Mucosa of stomach (tissue), 1 donor: ENCODE measurements around the gene CSRP3.

Source experiments
- H3K27me3 ChIP-seq: one replicate; pipeline ENCODE4 v1.7.0; 2013; ENCODE audit warnings: mild to moderate bottlenecking, low read length; ENCODE audit not compliant: control insufficient read depth, insufficient read depth
- H3K36me3 ChIP-seq: one replicate; pipeline ENCODE4 v1.7.0; 2013; ENCODE audit warnings: low read length; ENCODE audit not compliant: control insufficient read depth, insufficient read depth
- H3K4me1 ChIP-seq: one replicate; pipeline ENCODE4 v1.7.0; 2013; ENCODE audit warnings: mild to moderate bottlenecking, low read length; ENCODE audit not compliant: control insufficient read depth, insufficient read depth
- H3K4me3 ChIP-seq: one replicate; pipeline ENCODE4 v1.7.0; 2013; ENCODE audit warnings: low read length
- H3K9ac ChIP-seq: one replicate; pipeline ENCODE4 v1.7.0; 2013; ENCODE audit warnings: mild to moderate bottlenecking, low read length, moderate library complexity
- H3K9me3 ChIP-seq: one replicate; pipeline ENCODE4 v1.7.0; 2013; ENCODE audit warnings: mild to moderate bottlenecking, low read length, moderate library complexity; ENCODE audit not compliant: control insufficient read depth
- donor health status: Pancreatic carcinoma.

Gene CSRP3

GRCh38 chr11:19218786-19219460 lies 17.1 kb upstream of the CSRP3 start:
- H3K36me3 ChIP-seq: no peaks in the 10 kb centered on the region
- no peaks in the 10 kb centered on the region for H3K9me3 ChIP-seq
- no peak overlapping the region for H3K9ac ChIP-seq
- H3K4me1 ChIP-seq: peaks cover 17% of the 10 kb centered on the region
- no peak overlapping the region for H3K4me3 ChIP-seq
- H3K27me3 ChIP-seq: peaks cover 7% of the 10 kb centered on the region

- Histone ChIP-seq H3K9me3 (no peaks in the 10 kb centered on the region), H3K36me3 (no peaks in the 10 kb centered on the region), H3K9ac (no peak overlapping the region), H3K27me3 (peaks cover 7% of the 10 kb centered on the region), H3K4me3 (no peak overlapping the region), H3K4me1 (peaks cover 17% of the 10 kb centered on the region)
These were observed 16.4 kb upstream of the CSRP3 start for GRCh38 chr11:19218216-19218615.

DNA sequence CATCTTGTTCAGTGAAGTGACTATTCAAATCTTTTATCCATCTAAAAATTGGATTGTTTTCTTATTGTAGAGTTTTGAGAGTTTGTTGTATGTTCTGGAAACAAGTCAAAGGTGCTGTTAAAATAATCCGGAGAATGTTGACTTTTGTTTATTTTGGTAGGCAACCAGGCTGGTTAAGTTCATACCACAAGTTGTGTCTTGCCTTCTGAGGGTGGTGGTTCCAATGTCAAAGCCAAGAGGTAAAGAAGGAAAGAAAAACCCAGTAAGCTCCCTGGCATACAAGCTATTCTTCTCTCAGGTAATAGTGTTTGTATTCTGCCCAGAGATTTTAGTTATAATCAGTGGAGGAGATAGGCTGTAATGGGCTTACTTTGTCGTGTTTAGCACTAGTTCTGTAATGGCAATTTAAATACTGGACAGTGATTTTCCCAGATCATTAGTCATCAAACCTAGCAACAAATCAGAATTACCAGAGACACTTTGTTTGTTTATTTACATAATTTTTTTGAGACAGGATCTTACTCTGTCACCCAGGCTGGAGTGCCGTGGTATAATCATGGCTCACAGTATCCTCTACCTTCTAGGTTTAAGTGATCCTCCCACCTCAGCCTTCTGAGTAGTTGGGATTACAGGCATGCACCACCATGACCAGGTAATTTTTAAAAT lies 15.1 kb upstream of the CSRP3 start:
- no peaks in the 10 kb centered on the region for H3K36me3 ChIP-seq
- peaks cover 7% of the 10 kb centered on the region for H3K27me3 ChIP-seq
- H3K4me3 ChIP-seq: no peak overlapping the region
- H3K4me1 ChIP-seq: peaks cover 10% of the 10 kb centered on the region
- H3K9ac ChIP-seq: no peak overlapping the region
- no peaks in the 10 kb centered on the region for H3K9me3 ChIP-seq

DNA sequence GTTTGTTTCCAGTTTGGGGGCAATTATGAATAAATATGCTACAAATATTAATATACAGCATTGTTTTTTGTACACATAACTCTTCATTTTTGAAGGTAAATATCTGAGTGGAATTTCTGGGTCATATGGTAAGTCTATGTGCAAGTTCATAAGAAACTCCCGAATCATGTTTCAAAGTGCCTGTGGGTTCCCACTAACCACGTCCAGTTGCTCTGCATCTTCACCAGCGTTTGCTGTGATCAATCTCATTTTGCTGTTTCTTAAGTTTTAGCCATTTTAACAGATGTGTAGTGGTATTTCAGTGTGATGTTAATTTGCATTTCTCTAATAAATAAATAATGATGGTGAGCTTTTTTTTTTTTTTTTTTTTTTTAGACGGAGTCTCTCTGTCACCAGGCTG lies 14.2 kb upstream of the CSRP3 start:
- H3K36me3 ChIP-seq: no peaks in the 10 kb centered on the region
- peaks cover 7% of the 10 kb centered on the region for H3K27me3 ChIP-seq
- no peak overlapping the region for H3K4me3 ChIP-seq
- no peak overlapping the region for H3K9ac ChIP-seq
- peaks cover 4% of the 10 kb centered on the region for H3K4me1 ChIP-seq
- H3K9me3 ChIP-seq: no peaks in the 10 kb centered on the region

GRCh38 chr11:19209617-19210370 lies 8.0 kb upstream of the CSRP3 start:
- Histone ChIP-seq H3K27me3 (no peaks in the 10 kb centered on the region), H3K4me1 (no peaks in the 10 kb centered on the region), H3K9ac (no peak overlapping the region), H3K9me3 (no peaks in the 10 kb centered on the region), H3K4me3 (no peak overlapping the region), H3K36me3 (no peaks in the 10 kb centered on the region)

DNA sequence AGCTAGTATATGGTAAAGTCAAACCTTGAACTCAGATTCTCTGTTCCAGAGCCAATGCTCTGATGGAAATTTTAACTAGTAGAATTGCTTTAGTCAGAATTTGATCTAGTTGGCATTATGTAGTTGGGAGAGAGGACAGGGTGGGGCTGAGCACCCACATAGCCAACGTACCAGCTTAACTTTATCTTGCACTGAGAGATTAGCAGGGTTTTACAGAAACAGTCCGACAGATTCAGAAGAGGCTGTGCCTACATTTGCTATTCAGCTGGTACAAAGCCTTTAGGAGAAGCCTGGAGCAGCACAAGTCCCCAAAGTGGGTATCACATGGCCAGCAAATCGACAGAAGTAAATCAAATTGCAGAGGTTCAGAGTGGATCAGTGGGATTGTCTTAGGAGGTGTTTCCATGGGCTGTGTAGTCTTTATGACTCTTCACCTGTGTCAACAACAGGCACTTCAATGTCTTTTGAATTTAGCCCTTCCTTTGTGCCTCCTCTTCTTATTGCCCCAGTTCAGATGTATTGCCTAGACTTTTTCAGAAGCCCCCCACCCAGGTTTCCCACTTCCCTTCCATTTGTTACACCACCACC lies 7.3 kb upstream of the CSRP3 start:
- H3K27me3 ChIP-seq: no peaks in the 10 kb centered on the region
- H3K9ac ChIP-seq: no peak overlapping the region
- no peaks in the 10 kb centered on the region for H3K36me3 ChIP-seq
- no peaks in the 10 kb centered on the region for H3K4me1 ChIP-seq
- no peaks in the 10 kb centered on the region for H3K9me3 ChIP-seq
- H3K4me3 ChIP-seq: no peak overlapping the region

- H3K9me3 ChIP-seq: no peaks in the 10 kb centered on the region
- no peaks in the 10 kb centered on the region for H3K27me3 ChIP-seq
- no peaks in the 10 kb centered on the region for H3K36me3 ChIP-seq
- H3K4me1 ChIP-seq: no peaks in the 10 kb centered on the region
- H3K4me3 ChIP-seq: no peak overlapping the region
- no peak overlapping the region for H3K9ac ChIP-seq
These were observed 6.4 kb upstream of the CSRP3 start for GRCh38 chr11:19208181-19208580.

- H3K4me3 ChIP-seq: no peak overlapping the region
- no peaks in the 10 kb centered on the region for H3K36me3 ChIP-seq
- H3K27me3 ChIP-seq: no peaks in the 10 kb centered on the region
- H3K9ac ChIP-seq: no peak overlapping the region
- H3K9me3 ChIP-seq: no peaks in the 10 kb centered on the region
- H3K4me1 ChIP-seq: peaks cover 9% of the 10 kb centered on the region
These were observed 3.1 kb upstream of the CSRP3 start for GRCh38 chr11:19204836-19205235.

GRCh38 chr11:19200410-19201201 lies 1.2 kb downstream of the CSRP3 start:
- Histone ChIP-seq H3K27me3 (no peaks in the 10 kb centered on the region), H3K9ac (no peak overlapping the region), H3K4me1 (peaks cover 15% of the 10 kb centered on the region), H3K36me3 (no peaks in the 10 kb centered on the region), H3K4me3 (no peak overlapping the region), H3K9me3 (no peaks in the 10 kb centered on the region)

- H3K9ac ChIP-seq: no peak overlapping the region
- H3K36me3 ChIP-seq: no peaks in the 10 kb centered on the region
- peaks cover 15% of the 10 kb centered on the region for H3K4me1 ChIP-seq
- H3K9me3 ChIP-seq: no peaks in the 10 kb centered on the region
- no peaks in the 10 kb centered on the region for H3K27me3 ChIP-seq
- no peak overlapping the region for H3K4me3 ChIP-seq
These were observed 2.0 kb downstream of the CSRP3 start for GRCh38 chr11:19199771-19200170.

- H3K9ac ChIP-seq: no peak overlapping the region
- peaks cover 15% of the 10 kb centered on the region for H3K4me1 ChIP-seq
- no peak overlapping the region for H3K4me3 ChIP-seq
- no peaks in the 10 kb centered on the region for H3K9me3 ChIP-seq
- no peaks in the 10 kb centered on the region for H3K27me3 ChIP-seq
- no peaks in the 10 kb centered on the region for H3K36me3 ChIP-seq
These were observed 2.7 kb downstream of the CSRP3 start for GRCh38 chr11:19199048-19199447.
